ENCODE results near the gene SSPN.
"Not testable (repeated sequence)": the region's sequence is repeated elsewhere in the genome, so short reads cannot be mapped to it uniquely, and the experiment has no call there.

Gene SSPN

DNA sequence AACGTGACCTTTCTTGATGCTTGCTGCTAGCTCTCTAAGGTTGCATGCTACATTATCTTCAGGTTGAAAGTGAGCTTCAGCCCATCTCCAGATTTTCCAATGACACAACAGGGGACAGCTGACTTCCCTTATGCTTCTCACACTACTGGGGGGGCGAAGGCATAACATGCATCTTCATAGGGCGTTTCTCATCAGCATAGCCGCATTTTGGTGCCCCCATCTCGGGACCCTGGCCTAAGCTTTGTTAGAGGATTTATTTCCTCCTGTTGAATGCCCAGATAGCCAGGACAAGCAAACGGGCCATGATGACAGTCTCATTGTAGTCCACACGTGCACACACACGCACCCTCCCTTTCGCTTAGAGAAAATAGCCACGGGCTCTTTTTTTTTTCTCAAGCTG, 30.7 kb downstream of the SSPN start:
- H3K4me1 Mint-ChIP-seq (ENCODE audit: low read depth in 2 of 2): no peaks in the 10 kb centered on the region

DNA sequence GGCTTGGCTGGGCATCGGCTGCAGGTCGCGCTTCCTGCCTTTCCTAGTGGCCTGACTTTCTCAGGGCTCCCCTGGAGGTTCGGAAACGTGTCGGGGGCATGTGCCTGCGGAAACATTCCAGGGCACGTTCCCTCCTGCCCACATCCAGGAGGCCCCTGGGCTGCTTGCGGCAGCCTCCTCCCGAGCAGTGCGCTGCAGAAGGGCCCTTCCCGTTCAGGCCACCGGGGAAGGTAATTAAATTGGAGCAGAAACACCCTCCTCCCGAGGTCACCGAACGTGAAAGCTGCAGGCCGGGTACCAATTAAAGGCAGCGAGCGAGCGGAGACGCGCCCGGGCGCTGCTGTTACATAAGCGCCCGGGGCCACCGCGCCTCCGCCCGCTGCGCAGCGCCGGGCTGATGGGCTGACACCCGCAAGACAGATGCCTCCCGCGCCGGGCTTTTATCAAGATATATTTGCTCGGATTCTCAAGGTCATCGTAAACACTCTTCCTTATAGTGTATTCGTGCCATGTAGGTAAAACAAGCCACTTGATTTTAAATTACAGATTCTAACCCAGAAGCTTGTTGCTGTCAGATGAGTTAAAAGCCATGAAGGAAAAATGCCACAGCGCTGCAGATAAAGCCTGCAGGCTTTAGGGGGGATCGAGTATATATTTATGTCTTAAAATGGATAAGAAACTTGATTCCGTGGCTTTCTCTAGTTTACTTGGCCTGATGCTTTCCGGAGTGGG, 31.4 kb downstream of the SSPN start:
- no peak for ATAC-seq (replicated peaks)
- H3K4me1 Mint-ChIP-seq (ENCODE audit: low read depth in 2 of 2): no peaks in the 10 kb centered on the region
- H3K27ac Mint-ChIP-seq: no peak overlapping the region
- no peak overlapping the region for H3K4me3 Mint-ChIP-seq
- DNase-seq: no peak
- H3K36me3 Mint-ChIP-seq (ENCODE audit: insufficient read depth): no peaks in the 10 kb centered on the region
- no peaks in the 10 kb centered on the region for H3K9me3 Mint-ChIP-seq
- peaks cover 37 to 52% of the 10 kb centered on the region in 2 donors for H3K27me3 Mint-ChIP-seq

More for the DNA sequence above, 30.7 kb downstream of the SSPN start:
- Mint-ChIP-seq H3K27me3 (peaks cover 37 to 52% of the 10 kb centered on the region in 2 donors), H3K27ac (no peak overlapping the region), H3K4me3 (no peak overlapping the region), H3K9me3 (no peaks in the 10 kb centered on the region), H3K36me3 (ENCODE audit: insufficient read depth) (no peaks in the 10 kb centered on the region)
- DNase-seq (no peak), ATAC-seq (replicated peaks) (no peak)

- peaks cover 42 to 52% of the 10 kb centered on the region in 2 donors for H3K27me3 Mint-ChIP-seq
- H3K4me1 Mint-ChIP-seq (ENCODE audit: low read depth in 2 of 2): no peaks in the 10 kb centered on the region
- no peak for DNase-seq
- H3K27ac Mint-ChIP-seq: no peak overlapping the region
- no peaks in the 10 kb centered on the region for H3K9me3 Mint-ChIP-seq
- no peaks in the 10 kb centered on the region for H3K36me3 Mint-ChIP-seq (ENCODE audit: insufficient read depth)
- no peak for ATAC-seq (replicated peaks)
- H3K4me3 Mint-ChIP-seq: no peak overlapping the region
These were observed 32.0 kb downstream of the SSPN start for GRCh38 chr12:26227361-26227745.

DNA sequence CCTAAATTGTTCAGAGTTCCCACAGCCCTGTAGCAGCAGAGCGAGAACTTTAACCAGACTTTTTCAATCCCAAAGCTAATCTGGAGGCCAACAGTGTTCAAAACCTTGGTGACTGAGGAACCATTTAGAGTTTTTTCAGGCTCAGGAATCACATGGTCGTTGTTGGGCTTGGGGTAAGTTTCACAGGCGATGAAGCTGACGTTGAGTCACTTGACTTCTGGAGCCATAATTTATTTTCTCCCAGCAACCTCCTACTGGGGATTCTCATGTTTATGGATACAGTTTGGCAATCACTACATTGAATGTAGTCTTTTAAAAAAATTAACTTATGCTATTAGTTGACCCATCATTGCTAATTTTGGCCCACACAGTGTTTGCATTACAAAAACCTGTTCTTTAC, 34.5 kb downstream of the SSPN start:
- no peak for DNase-seq
- Mint-ChIP-seq H3K4me1 (ENCODE audit: low read depth in 2 of 2) (no peaks in the 10 kb centered on the region), H3K9me3 (no peaks in the 10 kb centered on the region), H3K4me3 (no peak overlapping the region), H3K36me3 (ENCODE audit: insufficient read depth) (no peaks in the 10 kb centered on the region), H3K27ac (no peak overlapping the region), H3K27me3 (peaks cover 39 to 44% of the 10 kb centered on the region in 2 donors)
- no peak for ATAC-seq (replicated peaks)

- ATAC-seq (replicated peaks) (no peak), DNase-seq (no peak)
- no peak overlapping the region for H3K4me3 Mint-ChIP-seq
- peaks cover 27 to 31% of the 10 kb centered on the region in 2 donors for H3K27me3 Mint-ChIP-seq
- no peaks in the 10 kb centered on the region for H3K4me1 Mint-ChIP-seq (ENCODE audit: low read depth in 2 of 2)
- H3K27ac Mint-ChIP-seq: no peak overlapping the region
- no peaks in the 10 kb centered on the region for H3K9me3 Mint-ChIP-seq
- no peaks in the 10 kb centered on the region for H3K36me3 Mint-ChIP-seq (ENCODE audit: insufficient read depth)
These were observed 36.1 kb downstream of the SSPN start for GRCh38 chr12:26231470-26231869.

GRCh38 chr12:26231921-26232320, 36.5 kb downstream of the SSPN start:
- DNase-seq (no peak), ATAC-seq (replicated peaks) (no peak)
- peaks cover 24 to 27% of the 10 kb centered on the region in 2 donors for H3K27me3 Mint-ChIP-seq
- no peaks in the 10 kb centered on the region for H3K36me3 Mint-ChIP-seq (ENCODE audit: insufficient read depth)
- H3K9me3 Mint-ChIP-seq: no peaks in the 10 kb centered on the region
- H3K4me3 Mint-ChIP-seq: no peak overlapping the region
- H3K4me1 Mint-ChIP-seq (ENCODE audit: low read depth in 2 of 2): no peaks in the 10 kb centered on the region
- H3K27ac Mint-ChIP-seq: no peak overlapping the region

- no peak overlapping the region for H3K27ac Mint-ChIP-seq
- no peak overlapping the region for H3K4me3 Mint-ChIP-seq
- no peaks in the 10 kb centered on the region for H3K36me3 Mint-ChIP-seq (ENCODE audit: insufficient read depth)
These were observed 38.3 kb downstream of the SSPN start for GRCh38 chr12:26233631-26234030.

GRCh38 chr12:26235465-26235864, 40.1 kb downstream of the SSPN start:
- not testable (repeated sequence) for H3K9me3 Mint-ChIP-seq; H3K4me1 Mint-ChIP-seq (ENCODE audit: low read depth in 2 of 2); ATAC-seq (replicated peaks); H3K27ac Mint-ChIP-seq; H3K36me3 Mint-ChIP-seq (ENCODE audit: insufficient read depth); DNase-seq; H3K4me3 Mint-ChIP-seq
- H3K27me3 Mint-ChIP-seq: peaks cover 30 to 31% of the 10 kb centered on the region in 2 donors

More at GRCh38 chr12:26233631-26234030, 38.3 kb downstream of the SSPN start:
- no peaks in the 10 kb centered on the region for H3K9me3 Mint-ChIP-seq
- ATAC-seq (replicated peaks) (no peak), DNase-seq (no peak)
- H3K4me1 Mint-ChIP-seq (ENCODE audit: low read depth in 2 of 2): no peaks in the 10 kb centered on the region
- peaks cover 25 to 26% of the 10 kb centered on the region in 2 donors for H3K27me3 Mint-ChIP-seq

DNA sequence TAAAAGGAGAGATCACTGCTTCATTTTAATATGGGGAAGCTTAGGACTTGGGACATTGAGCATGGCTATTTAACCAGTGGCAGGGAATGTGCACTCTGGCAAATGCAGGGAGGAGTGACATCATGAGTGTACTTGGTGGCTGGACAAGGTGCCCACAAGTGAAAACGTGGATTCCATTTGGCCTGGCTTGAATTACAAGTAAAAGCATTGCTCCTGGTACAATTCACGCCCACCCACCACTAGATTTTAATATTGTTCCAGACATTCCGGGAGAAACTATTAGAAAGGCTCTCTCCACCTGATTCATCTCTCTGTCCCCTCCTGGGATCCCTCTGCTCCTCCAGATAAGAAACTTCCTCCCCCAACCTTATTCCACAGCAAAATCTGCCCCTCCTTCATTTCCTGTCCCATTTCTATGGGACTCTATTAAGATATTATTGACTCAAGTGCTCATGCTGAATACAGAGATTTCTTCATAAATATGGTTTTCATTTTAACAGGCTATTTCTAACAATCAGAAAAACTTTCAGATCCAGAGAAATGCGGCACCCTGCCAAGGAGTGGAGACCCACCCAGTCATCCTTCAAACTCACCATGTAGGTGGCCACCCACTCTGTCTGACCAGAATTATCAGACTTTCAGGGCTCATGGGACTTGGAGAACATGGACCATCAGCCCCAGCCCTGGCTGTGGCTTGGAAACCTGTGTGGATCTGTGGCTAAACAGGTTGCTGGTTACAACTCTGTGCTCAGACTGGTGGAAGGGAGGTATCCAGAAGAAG, 43.2 kb downstream of the SSPN start:
- DNase-seq (no peak), ATAC-seq (replicated peaks) (no peak)
- Mint-ChIP-seq H3K27me3 (peaks cover 22 to 38% of the 10 kb centered on the region in 2 donors), H3K9me3 (no peaks in the 10 kb centered on the region), H3K4me1 (ENCODE audit: low read depth in 2 of 2) (no peaks in the 10 kb centered on the region), H3K36me3 (ENCODE audit: insufficient read depth) (no peaks in the 10 kb centered on the region), H3K27ac (no peak overlapping the region), H3K4me3 (no peak overlapping the region)

- H3K27ac Mint-ChIP-seq: no peak overlapping the region
- no peak for DNase-seq
- H3K9me3 Mint-ChIP-seq: no peaks in the 10 kb centered on the region
- H3K4me3 Mint-ChIP-seq: no peak overlapping the region
- H3K27me3 Mint-ChIP-seq: peaks cover 22 to 38% of the 10 kb centered on the region in 2 donors
- H3K4me1 Mint-ChIP-seq (ENCODE audit: low read depth in 2 of 2): no peaks in the 10 kb centered on the region
- no peak for ATAC-seq (replicated peaks)
- no peaks in the 10 kb centered on the region for H3K36me3 Mint-ChIP-seq (ENCODE audit: insufficient read depth)
These were observed 43.9 kb downstream of the SSPN start for GRCh38 chr12:26239122-26239851.

DNA sequence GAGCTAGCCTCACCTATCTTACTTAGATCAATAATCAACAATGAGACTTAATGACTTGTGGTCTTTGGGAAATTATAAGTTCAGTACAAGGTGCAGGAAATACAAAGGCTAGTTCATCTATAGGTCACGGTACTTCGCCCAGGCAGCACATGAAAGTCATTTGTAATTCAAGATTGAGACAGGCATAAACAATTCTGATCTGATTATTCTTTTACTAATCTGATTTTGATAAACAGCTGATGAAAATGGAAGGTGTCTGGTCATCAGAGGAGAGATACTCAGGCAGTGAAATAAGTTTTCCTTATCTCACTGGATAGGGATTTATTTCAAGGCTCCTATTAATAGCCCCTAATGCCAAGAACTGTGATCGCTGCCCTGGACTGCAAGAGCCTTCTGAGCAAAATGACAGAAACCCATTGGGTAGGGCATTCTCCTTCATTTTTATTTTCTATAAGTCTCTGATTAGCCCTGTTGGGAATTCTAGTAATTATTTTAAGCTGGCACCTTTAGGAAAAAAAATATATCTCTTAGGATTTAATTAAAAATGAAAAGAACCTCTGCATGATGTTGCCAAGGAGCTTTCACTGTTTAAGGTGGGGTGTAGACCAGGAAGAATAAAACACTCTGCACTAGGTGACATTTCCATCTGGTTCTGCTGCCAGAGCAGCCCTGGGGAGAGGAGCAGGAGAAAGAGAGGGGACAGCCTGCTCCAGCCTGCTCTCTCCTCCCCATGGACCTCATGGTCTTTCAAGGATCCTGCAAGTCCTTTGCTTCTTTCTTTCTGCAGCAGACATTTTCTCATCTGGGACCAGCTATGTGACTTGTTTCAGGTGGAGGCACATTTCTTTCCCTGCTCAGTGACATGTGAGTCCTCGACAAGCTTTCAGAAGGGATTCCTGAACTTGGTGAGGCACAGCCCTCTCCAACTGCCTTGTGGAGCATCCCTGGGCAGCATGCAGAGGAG, 44.8 kb downstream of the SSPN start:
- H3K27me3 Mint-ChIP-seq: peaks cover 22 to 42% of the 10 kb centered on the region in 2 donors
- H3K27ac Mint-ChIP-seq: no peak overlapping the region
- ATAC-seq (replicated peaks) (no peak), DNase-seq (no peak)
- no peaks in the 10 kb centered on the region for H3K36me3 Mint-ChIP-seq (ENCODE audit: insufficient read depth)
- no peaks in the 10 kb centered on the region for H3K9me3 Mint-ChIP-seq
- H3K4me1 Mint-ChIP-seq (ENCODE audit: low read depth in 2 of 2): no peaks in the 10 kb centered on the region
- no peak overlapping the region for H3K4me3 Mint-ChIP-seq

GRCh38 chr12:26241080-26241479, 45.7 kb downstream of the SSPN start:
- H3K27me3 Mint-ChIP-seq: peaks cover 22 to 51% of the 10 kb centered on the region in 2 donors
- H3K27ac Mint-ChIP-seq: no peak overlapping the region
- no peaks in the 10 kb centered on the region for H3K4me1 Mint-ChIP-seq (ENCODE audit: low read depth in 2 of 2)
- no peaks in the 10 kb centered on the region for H3K36me3 Mint-ChIP-seq (ENCODE audit: insufficient read depth)
- no peaks in the 10 kb centered on the region for H3K9me3 Mint-ChIP-seq
- no peak for DNase-seq
- H3K4me3 Mint-ChIP-seq: no peak overlapping the region
- ATAC-seq (replicated peaks): no peak

DNA sequence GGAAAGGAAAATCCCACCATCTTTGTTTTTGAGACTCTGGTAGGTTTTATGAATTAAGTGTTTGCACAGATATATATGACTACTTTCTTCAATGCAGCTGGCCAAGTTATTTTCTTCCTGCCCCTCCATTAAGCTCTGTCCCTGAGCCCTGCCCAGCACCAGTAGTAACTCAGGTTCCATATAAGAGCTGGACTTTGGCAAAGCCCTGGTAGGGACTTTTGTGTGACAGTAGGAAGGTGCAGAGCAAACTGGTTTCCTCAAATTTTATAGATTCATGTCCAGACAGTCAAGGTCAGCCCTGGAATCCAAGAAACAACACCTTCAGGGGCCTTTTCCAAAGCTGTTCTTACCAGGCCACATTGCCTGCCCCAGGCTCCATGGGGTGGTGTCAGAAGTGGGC, 47.3 kb downstream of the SSPN start:
- DNase-seq (no peak), ATAC-seq (replicated peaks) (no peak)
- no peaks in the 10 kb centered on the region for H3K9me3 Mint-ChIP-seq
- no peak overlapping the region for H3K27ac Mint-ChIP-seq
- peaks cover 29 to 49% of the 10 kb centered on the region in 2 donors for H3K27me3 Mint-ChIP-seq
- no peaks in the 10 kb centered on the region for H3K4me1 Mint-ChIP-seq (ENCODE audit: low read depth in 2 of 2)
- no peak overlapping the region for H3K4me3 Mint-ChIP-seq
- no peaks in the 10 kb centered on the region for H3K36me3 Mint-ChIP-seq (ENCODE audit: insufficient read depth)
